PC-9 (cell line): Measurements from ENCODE around the gene GNGT1. TPM values are rescaled to one million over a fixed set of nuclear protein-coding genes. Genes with fewer than 3 reads are reported as not detected.

Source experiments
- BruUV-seq: library from RNA; stranded (reverse); fragments of 400-500 nt; replicated peaks from 2 replicates; lab custom pipeline; 2021; lab: Mats Ljungman, UMichigan
- CTCF ChIA-PET: fragments of 300-600 bp; sonication (Branson Sonifier 250); formaldehyde crosslinking; loops from one replicate; lab custom pipeline; 2022; ENCODE audit warnings: antibody characterized with exemption; lab: Charles Lee
- POLR2A ChIA-PET: fragments of 300-600 bp; sonication (Branson Sonifier 250); formaldehyde crosslinking; loops from one replicate; lab custom pipeline; 2022; ENCODE audit warnings: antibody characterized with exemption; ENCODE audit not compliant: unreplicated experiment; lab: Charles Lee
- DNase-seq, 2 experiments: peaks; one replicate each; pipeline versions ENCODE4 v3.0.0 to v3.0.0-alpha.2; 2015 to 2022; ENCODE audit warnings: mixed read lengths in 1 of 2
- H2AFZ ChIP-seq: fragments of 200-600 bp; sonication (generic); 2 replicates; pipeline ENCODE4 v1.8.1; 2017; ENCODE audit warnings: antibody characterized with exemption
- H3F3A ChIP-seq: fragments of 200-600 bp; sonication (generic); 2 replicates; pipeline ENCODE4 v1.8.1; 2017; ENCODE audit warnings: antibody characterized with exemption, mild to moderate bottlenecking, low read depth; ENCODE audit not compliant: insufficient read depth
- H3K27ac ChIP-seq: fragments of 200-600 bp; sonication (generic); 2 replicates; pipeline ENCODE4 v1.6.1; 2016; ENCODE audit warnings: mixed run types
- H3K27me3 ChIP-seq: fragments of 200-600 bp; sonication (generic); 2 replicates; pipeline ENCODE4 v1.6.1; 2016; ENCODE audit warnings: low read depth, mixed run types; ENCODE audit not compliant: insufficient read depth
- H3K36me3 ChIP-seq: fragments of 200-600 bp; sonication (generic); 2 replicates; pipeline ENCODE4 v1.6.1; 2016; ENCODE audit warnings: low read depth, mixed run types
- H3K4me1 ChIP-seq: fragments of 200-600 bp; sonication (generic); replicated peaks from 2 replicates; pipeline ENCODE4 v1.6.1; 2016; ENCODE audit warnings: mixed run types; ENCODE audit not compliant: insufficient read depth
- H3K4me2 ChIP-seq: fragments of 200-600 bp; sonication (generic); 2 replicates; pipeline ENCODE4 v1.6.1; 2017; ENCODE audit warnings: mixed run types
- H3K4me3 ChIP-seq: fragments of 200-600 bp; sonication (generic); 2 replicates; pipeline ENCODE4 v1.6.1; 2016; ENCODE audit warnings: mixed run types
- H3K79me2 ChIP-seq: fragments of 200-600 bp; sonication (generic); 2 replicates; pipeline ENCODE4 v1.6.1; 2017; ENCODE audit warnings: low read depth, mixed run types
- H3K9me2 ChIP-seq: fragments of 200-600 bp; sonication (generic); 2 replicates; pipeline ENCODE4 v1.8.1; 2017; ENCODE audit warnings: mild to moderate bottlenecking; ENCODE audit not compliant: insufficient read depth
- H3K9me3 ChIP-seq: fragments of 200-600 bp; sonication (generic); 2 replicates; pipeline ENCODE4 v1.8.1; 2016; ENCODE audit warnings: low read depth; ENCODE audit not compliant: insufficient read depth
- H4K20me1 ChIP-seq: fragments of 200-600 bp; sonication (generic); 2 replicates; pipeline ENCODE4 v1.8.1; 2017; ENCODE audit not compliant: insufficient read depth
- EZH2 ChIP-seq: fragments of 200-600 bp; sonication (generic); IDR thresholded peaks from 2 replicates; pipeline ENCODE4 v1.8.0; 2017; ENCODE audit warnings: antibody characterized with exemption, low read depth
- intact Hi-C: fragments of 100-400 bp; cut with micrococcal nuclease; formaldehyde crosslinking; loops from one replicate; pipeline ENCODE4 v1.10.0; 2022; ENCODE audit not compliant: unreplicated experiment
- total RNA-seq: library from RNA; stranded (reverse); gene quantifications from 2 replicates; pipeline ENCODE4 v1.2.3, GENCODE V29; 2021
- TF ChIP-seq, protein P1 (sequence below): fragments of 200-600 bp; sonication (generic); conservative IDR thresholded peaks from 2 replicates; pipeline ENCODE4 v1.6.1; 2017; ENCODE audit warnings: mixed run types, antibody characterized with exemption, mild to moderate bottlenecking, moderate library complexity

The GNGT1 gene
- total RNA-seq, 1 experiment from 2014 or later, result not detected

DNA sequence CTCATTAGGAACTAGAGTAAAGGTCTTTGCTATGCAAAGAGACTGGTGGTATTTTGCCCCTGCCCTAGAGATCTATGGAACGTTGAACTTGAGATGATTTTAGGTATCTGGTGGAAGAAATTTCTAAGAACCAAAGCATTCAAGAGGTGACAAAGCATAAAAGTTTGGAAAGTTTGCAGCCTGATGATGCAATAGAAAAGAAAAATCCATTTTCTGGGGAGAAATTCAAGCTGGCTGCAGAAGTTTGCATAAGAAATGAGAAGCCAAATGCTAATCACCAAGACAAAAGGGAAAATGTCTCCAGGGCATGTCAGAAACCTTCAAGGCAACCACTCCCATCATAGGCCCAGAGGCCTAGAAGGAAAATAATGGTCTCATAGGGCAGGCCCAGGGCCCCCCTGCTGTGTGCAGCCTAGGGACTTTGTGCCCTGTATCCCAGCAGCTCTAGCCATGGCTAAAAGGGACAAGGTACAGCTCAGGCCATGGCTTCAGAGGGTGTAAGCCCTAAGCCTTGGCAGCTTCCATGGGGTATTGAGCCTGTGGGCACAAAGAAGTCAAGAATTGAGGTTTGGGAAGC is 32.3 kb upstream of the GNGT1 start:
- CTCF ChIA-PET, result no interaction called here
- no peaks in the 10 kb centered on the region for H3K36me3 ChIP-seq
- H3K4me2 ChIP-seq, result no peak overlapping the region
- TF ChIP-seq EZH2, result no peak
- TF ChIP-seq, protein P1, sequence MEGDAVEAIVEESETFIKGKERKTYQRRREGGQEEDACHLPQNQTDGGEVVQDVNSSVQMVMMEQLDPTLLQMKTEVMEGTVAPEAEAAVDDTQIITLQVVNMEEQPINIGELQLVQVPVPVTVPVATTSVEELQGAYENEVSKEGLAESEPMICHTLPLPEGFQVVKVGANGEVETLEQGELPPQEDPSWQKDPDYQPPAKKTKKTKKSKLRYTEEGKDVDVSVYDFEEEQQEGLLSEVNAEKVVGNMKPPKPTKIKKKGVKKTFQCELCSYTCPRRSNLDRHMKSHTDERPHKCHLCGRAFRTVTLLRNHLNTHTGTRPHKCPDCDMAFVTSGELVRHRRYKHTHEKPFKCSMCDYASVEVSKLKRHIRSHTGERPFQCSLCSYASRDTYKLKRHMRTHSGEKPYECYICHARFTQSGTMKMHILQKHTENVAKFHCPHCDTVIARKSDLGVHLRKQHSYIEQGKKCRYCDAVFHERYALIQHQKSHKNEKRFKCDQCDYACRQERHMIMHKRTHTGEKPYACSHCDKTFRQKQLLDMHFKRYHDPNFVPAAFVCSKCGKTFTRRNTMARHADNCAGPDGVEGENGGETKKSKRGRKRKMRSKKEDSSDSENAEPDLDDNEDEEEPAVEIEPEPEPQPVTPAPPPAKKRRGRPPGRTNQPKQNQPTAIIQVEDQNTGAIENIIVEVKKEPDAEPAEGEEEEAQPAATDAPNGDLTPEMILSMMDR, result no peak
- no peak overlapping the region for H2AFZ ChIP-seq
- H3F3A ChIP-seq, result no peaks in the 10 kb centered on the region
- DNase-seq, result no peak
- no peak overlapping the region for H3K27ac ChIP-seq
- POLR2A ChIA-PET, result no interaction called here
- H3K4me1 ChIP-seq, result no peaks in the 10 kb centered on the region
- BruUV-seq, result no TSS peak
- no peaks in the 10 kb centered on the region for H3K9me3 ChIP-seq
- H4K20me1 ChIP-seq, result no peaks in the 10 kb centered on the region
- H3K79me2 ChIP-seq, result no peaks in the 10 kb centered on the region
- H3K27me3 ChIP-seq, result no peaks in the 10 kb centered on the region
- intact Hi-C loops, result no loop called here
- H3K9me2 ChIP-seq, result no peaks in the 10 kb centered on the region; the same call in 1 of the 2 replicates
- no peak overlapping the region for H3K4me3 ChIP-seq

DNA sequence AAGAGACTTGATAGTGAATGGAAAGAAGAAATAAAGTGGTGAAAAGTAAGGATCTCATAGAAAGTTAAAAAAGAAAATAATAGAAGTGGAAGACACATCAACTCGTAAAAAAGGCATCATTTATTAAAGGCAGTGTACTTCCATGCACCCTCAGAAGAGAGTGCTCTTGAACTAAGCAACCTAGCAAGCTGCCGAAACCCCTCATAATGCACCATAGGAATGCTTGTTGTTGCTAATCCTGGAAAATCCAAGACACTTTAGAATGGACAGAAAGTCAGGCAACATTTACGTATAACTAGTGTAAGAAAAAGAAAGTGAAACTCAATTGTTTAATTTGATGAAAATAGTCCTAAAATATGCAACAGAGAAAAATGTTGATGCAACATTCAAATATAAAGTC is 28.6 kb upstream of the GNGT1 start:
- intact Hi-C loops, result no loop called here
- Histone ChIP-seq H3K79me2 (no peaks in the 10 kb centered on the region), H3K9me2 (no peaks in the 10 kb centered on the region; the same call in 1 of the 2 replicates), H4K20me1 (no peaks in the 10 kb centered on the region), H3K4me1 (no peaks in the 10 kb centered on the region), H3K27ac (no peak overlapping the region), H3K27me3 (no peaks in the 10 kb centered on the region), H3K36me3 (no peaks in the 10 kb centered on the region), H3K9me3 (peaks cover 9% of the 10 kb centered on the region), H2AFZ (no peak overlapping the region), H3K4me2 (no peak overlapping the region), H3K4me3 (no peak overlapping the region), H3F3A (no peaks in the 10 kb centered on the region)
- no TSS peak for BruUV-seq
- CTCF ChIA-PET, result no interaction called here
- no peak for DNase-seq
- TF ChIP-seq EZH2, result no peak
- TF ChIP-seq, protein P1, result no peak
- POLR2A ChIA-PET, result no interaction called here

DNA sequence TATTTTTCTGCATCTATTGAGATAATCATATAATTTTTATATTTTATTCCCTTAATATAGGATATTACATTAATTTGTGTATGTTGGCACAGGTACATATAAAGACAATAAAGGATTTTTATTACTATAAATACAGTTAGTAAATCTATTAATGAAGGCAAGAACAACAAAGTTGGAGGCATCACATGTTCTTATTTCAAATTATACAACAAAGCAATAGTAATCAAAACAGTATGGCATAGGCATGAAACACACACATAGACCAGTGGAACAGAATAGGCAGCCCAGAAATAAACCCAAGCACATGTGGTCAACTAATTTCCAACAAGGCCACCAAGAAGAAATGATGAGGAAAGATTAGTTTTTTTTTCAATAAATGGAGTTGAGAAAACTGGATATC is 27.0 kb upstream of the GNGT1 start:
- no peaks in the 10 kb centered on the region for H4K20me1 ChIP-seq
- no TSS peak for BruUV-seq
- no peak overlapping the region for H3K4me2 ChIP-seq
- H2AFZ ChIP-seq, result no peak overlapping the region
- H3K36me3 ChIP-seq, result no peaks in the 10 kb centered on the region
- intact Hi-C loops, result no loop called here
- TF ChIP-seq EZH2, result no peak
- TF ChIP-seq, protein P1, result no peak
- ChIA-PET POLR2A (interaction anchor here (0.7 kb wide), 1 partner anchor 364 kb away, joined by 3 read pairs; no protein-coding TSS in a partner anchor), CTCF (no interaction called here)
- peaks cover 9% of the 10 kb centered on the region for H3K9me3 ChIP-seq
- H3K4me1 ChIP-seq, result no peaks in the 10 kb centered on the region
- no peaks in the 10 kb centered on the region; the same call in 1 of the 2 replicates for H3K9me2 ChIP-seq
- no peak for DNase-seq
- no peak overlapping the region for H3K4me3 ChIP-seq
- no peaks in the 10 kb centered on the region for H3F3A ChIP-seq
- no peak overlapping the region for H3K27ac ChIP-seq
- H3K27me3 ChIP-seq, result no peaks in the 10 kb centered on the region
- no peaks in the 10 kb centered on the region for H3K79me2 ChIP-seq
